ENCODE data around the gene IFI27.

IFI27 gene

DNA sequence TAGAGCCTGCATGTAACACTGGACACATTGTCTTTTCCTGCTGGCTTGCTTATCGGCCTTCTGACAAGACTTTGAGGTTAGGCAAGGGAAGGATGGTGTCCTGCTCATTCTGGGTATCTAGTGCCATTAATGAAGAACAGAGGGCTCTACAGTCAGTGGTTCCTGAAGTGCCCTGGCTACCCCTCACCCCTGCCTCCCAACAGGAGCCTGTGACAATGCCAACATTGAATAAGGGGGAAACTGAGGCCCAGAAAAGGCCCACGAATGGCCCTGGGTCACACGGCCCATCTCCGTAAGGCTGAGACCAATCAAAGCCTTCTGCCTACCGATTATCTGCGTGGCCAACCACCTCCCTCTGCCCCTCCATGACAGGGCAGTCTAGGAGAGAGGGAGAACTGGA is 16.8 kb downstream of the IFI27 start:
- Mint-ChIP-seq H3K36me3 (ENCODE audit: low read depth) (no peaks in the 10 kb centered on the region), H3K27ac (no peak overlapping the region), H3K27me3 (ENCODE audit: low read depth, poor library complexity) (peaks cover 20% of the 10 kb centered on the region), H3K4me3 (peak overlapping the region; percentile 84), H3K4me1 (peaks cover 21% of the 10 kb centered on the region), H3K9me3 (peaks cover 9% of the 10 kb centered on the region)
- TF ChIP-seq, protein P1, sequence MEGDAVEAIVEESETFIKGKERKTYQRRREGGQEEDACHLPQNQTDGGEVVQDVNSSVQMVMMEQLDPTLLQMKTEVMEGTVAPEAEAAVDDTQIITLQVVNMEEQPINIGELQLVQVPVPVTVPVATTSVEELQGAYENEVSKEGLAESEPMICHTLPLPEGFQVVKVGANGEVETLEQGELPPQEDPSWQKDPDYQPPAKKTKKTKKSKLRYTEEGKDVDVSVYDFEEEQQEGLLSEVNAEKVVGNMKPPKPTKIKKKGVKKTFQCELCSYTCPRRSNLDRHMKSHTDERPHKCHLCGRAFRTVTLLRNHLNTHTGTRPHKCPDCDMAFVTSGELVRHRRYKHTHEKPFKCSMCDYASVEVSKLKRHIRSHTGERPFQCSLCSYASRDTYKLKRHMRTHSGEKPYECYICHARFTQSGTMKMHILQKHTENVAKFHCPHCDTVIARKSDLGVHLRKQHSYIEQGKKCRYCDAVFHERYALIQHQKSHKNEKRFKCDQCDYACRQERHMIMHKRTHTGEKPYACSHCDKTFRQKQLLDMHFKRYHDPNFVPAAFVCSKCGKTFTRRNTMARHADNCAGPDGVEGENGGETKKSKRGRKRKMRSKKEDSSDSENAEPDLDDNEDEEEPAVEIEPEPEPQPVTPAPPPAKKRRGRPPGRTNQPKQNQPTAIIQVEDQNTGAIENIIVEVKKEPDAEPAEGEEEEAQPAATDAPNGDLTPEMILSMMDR (IDR thresholded peaks at IDR 0.05) = no peak
- DNase-seq = no peak

DNA sequence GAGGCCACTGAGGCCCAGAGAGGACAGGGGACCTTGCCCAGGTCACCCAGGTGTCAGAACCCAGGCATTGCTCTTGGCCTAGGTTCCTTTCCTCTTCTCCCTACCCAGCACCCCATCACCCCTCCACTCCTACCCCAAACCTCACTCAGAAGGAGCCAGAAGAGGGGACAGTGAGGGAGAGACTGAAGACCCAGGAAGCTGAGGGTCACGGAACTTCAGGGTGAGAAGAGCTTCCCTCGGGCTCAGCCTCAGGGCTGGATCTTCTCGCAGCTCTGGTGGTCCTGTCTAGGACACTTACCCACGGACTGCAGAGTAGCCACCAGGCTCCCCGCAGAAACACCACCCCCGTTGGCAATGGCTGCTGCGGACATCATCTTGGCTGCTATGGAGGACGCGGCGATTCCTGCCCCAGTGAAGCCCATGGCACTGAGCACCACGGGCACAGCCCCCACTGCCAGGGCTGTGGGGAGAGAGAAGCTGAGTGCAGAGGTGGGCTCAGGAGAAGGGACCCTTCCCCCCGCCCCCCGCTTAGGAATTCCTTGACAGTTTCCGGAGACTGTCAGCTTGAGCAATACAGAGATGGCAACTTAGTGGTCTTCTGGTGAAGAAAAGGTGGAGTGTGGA is 17.8 kb downstream of the IFI27 start:
- peaks cover 21% of the 10 kb centered on the region for H3K4me1 Mint-ChIP-seq
- H3K4me3 Mint-ChIP-seq = peak overlapping the region; percentile 84
- H3K36me3 Mint-ChIP-seq (ENCODE audit: low read depth) = no peaks in the 10 kb centered on the region
- peaks cover under 1% of the 10 kb centered on the region for H3K9me3 Mint-ChIP-seq
- TF ChIP-seq, protein P1 (IDR thresholded peaks at IDR 0.05) = no peak
- no peak for DNase-seq
- H3K27ac Mint-ChIP-seq = peak overlapping the region; percentile 31
- peaks cover 21% of the 10 kb centered on the region for H3K27me3 Mint-ChIP-seq (ENCODE audit: low read depth, poor library complexity)

DNA sequence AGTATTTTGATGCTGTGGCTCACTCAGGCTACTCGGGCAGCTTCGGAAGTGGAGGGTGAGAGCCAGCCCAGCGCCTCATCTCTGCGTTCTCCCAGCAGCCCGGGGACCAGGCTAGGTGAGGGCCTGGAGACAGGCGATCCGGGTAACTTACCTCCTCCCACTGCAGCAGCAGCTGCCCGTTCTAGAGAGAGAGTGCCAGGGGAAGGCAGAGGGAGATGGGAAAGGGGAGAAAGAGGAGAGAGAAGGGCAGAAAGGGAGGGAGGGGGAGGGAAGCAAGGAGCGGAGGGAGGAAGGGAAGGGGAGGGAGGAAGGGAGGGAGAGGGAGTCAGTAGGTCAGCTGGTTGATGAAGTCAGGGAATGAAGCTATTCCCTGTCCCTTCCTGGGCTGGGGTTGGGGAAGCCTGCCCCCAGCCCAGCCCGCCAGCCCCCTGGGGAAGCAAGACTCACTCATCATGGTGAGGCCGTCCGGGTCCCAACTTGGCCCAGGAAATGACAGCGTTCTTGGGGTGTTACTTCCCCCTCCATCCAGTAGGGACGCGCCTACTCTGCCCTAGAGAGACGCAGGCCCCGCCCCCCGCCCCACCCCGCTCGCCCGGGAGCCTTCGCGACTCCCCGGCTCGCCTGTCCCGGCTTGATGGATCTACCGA is 18.7 kb downstream of the IFI27 start, which contains the start of gene IFI27L2:
TSS of gene IFI27L2 (minus strand) at position 494 of the 647 bp plus-strand sequence. CDS start at position 454, 40 bp downstream.
- no peaks in the 10 kb centered on the region for H3K36me3 Mint-ChIP-seq (ENCODE audit: low read depth)
- H3K4me1 Mint-ChIP-seq = peaks cover 21% of the 10 kb centered on the region
- peak within 1 kb of the TSS; percentile 84 for H3K4me3 Mint-ChIP-seq
- peak within 1 kb of the TSS; percentile 31 for H3K27ac Mint-ChIP-seq
- H3K9me3 Mint-ChIP-seq = no peaks in the 10 kb centered on the region
- peaks cover 21% of the 10 kb centered on the region for H3K27me3 Mint-ChIP-seq (ENCODE audit: low read depth, poor library complexity)
- peak; percentile 80 for DNase-seq
- TF ChIP-seq, protein P1 (IDR thresholded peaks at IDR 0.05) = peak; percentile 26

GRCh38 chr14:94129758-94130414 is 19.4 kb downstream of the IFI27 start:
- DNase-seq = peak; percentile 45
- TF ChIP-seq, protein P1 (IDR thresholded peaks at IDR 0.05) = no peak
- Mint-ChIP-seq H3K27ac (no peak overlapping the region), H3K27me3 (ENCODE audit: low read depth, poor library complexity) (peaks cover 21% of the 10 kb centered on the region), H3K4me3 (peak overlapping the region; percentile 84), H3K36me3 (ENCODE audit: low read depth) (peaks cover under 1% of the 10 kb centered on the region), H3K4me1 (peaks cover 21% of the 10 kb centered on the region), H3K9me3 (peaks cover under 1% of the 10 kb centered on the region)

DNA sequence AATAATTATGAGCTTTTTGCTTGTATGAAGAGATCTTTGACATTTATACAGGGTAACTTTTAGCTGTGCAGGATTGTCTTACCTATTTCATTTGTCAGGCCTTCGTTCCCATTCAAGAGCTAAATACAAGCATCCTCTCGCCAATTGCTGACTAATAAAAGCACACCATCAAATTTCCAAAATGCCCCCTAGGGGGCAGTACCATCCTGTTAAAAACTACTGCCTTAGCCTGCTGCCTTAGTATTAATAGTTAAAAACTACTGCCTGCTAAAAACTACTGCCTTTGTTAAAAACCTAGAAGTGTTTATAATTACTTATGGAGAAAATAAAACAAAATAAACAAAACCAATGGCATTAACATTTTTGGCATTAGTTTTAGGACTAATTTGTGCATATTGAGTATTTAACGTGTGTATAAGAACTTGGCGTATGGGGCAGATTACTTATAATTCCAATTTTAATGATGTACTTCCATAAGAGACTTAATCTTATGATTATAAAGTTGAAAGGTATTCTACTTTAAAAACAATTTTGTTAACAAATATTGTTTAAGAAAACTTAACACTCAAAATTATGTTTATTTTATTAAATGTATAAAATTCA is 21.9 kb downstream of the IFI27 start:
- TF ChIP-seq, protein P1 (IDR thresholded peaks at IDR 0.05) = peak; percentile 86
- Mint-ChIP-seq H3K4me1 (peaks cover 21% of the 10 kb centered on the region), H3K36me3 (ENCODE audit: low read depth) (peaks cover 8% of the 10 kb centered on the region)

More for the DNA sequence above, 21.9 kb downstream of the IFI27 start:
- peak; percentile 64 for DNase-seq
- Mint-ChIP-seq H3K27ac (no peak overlapping the region), H3K9me3 (peaks cover 18% of the 10 kb centered on the region), H3K4me3 (no peak overlapping the region), H3K27me3 (ENCODE audit: low read depth, poor library complexity) (peaks cover 25% of the 10 kb centered on the region)

All from nephron progenitor cell (in vitro differentiated cells).